Endothelial cell of umbilical vein (primary cell): ENCODE data around the gene TNKS2.

Experiments used
- CTCF ChIP-seq, 2 donors: IDR thresholded peaks; 1 replicate in 1 of 2; 2 replicates in 1 of 2; pipeline ENCODE4 v1.5.1; 2011; ENCODE audit warnings: low read length in 2 of 2, mild to moderate bottlenecking in 2 of 2, moderate library complexity in 2 of 2, control low read depth in 1 of 2, inconsistent platforms in 1 of 2, low read depth in 1 of 2; ENCODE audit not compliant: insufficient read depth in 1 of 2; ENCODE audit errors: extremely low read depth in 1 of 2
- EZH2 ChIP-seq: IDR thresholded peaks from 2 replicates; pipeline ENCODE4 v1.6.1; 2012; ENCODE audit warnings: borderline replicate concordance, low read depth, mild to moderate bottlenecking, moderate library complexity, low read length, inconsistent platforms; ENCODE audit not compliant: severe bottlenecking
- POLR2A ChIP-seq: IDR thresholded peaks from 2 replicates; pipeline ENCODE4 v1.6.1; 2012; ENCODE audit warnings: low read depth, mild to moderate bottlenecking, control low read depth, low read length

GRCh38 chr10:91886954-91887271 lies 88.7 kb downstream of the TNKS2 start:
- TF ChIP-seq EZH2 (no peak), CTCF (IDR thresholded peaks at IDR 0.05; ENCODE audit: extremely low read depth in 1 of 2, insufficient read depth in 1 of 2, low read depth in 1 of 2, low read length in 2 of 2) (no peak), POLR2A (no peak)
